Transverse colon (tissue), 4 donors: ENCODE measurements around the gene ADIPOQ. TPM values are rescaled to one million over a fixed set of nuclear protein-coding genes. Genes with fewer than 3 reads are reported as not detected.

ENCODE experiments used
- DNase-seq: peaks from one replicate; pipeline ENCODE4 v3.0.0-alpha.2; 2019
- H3K27ac ChIP-seq, 4 donors: fragments of 200-600 bp; sonication (generic); 2 replicates each; pipeline ENCODE4 v1.5.1; 2016 to 2018; ENCODE audit warnings: inconsistent platforms in 4 of 4
- H3K27me3 ChIP-seq: fragments of 200-600 bp; sonication (generic); 2 replicates; pipeline ENCODE4 v1.5.1; 2017; ENCODE audit warnings: inconsistent platforms
- H3K36me3 ChIP-seq, 4 donors: fragments of 200-600 bp; sonication (generic); 2 replicates each; pipeline ENCODE4 v1.5.1; 2017 to 2019; ENCODE audit warnings: inconsistent platforms in 4 of 4
- H3K4me1 ChIP-seq, 4 donors: fragments of 200-600 bp; sonication (generic); 2 replicates each; pipeline ENCODE4 v1.5.1; 2017 to 2020; ENCODE audit warnings: inconsistent platforms in 4 of 4
- H3K4me3 ChIP-seq, 4 donors: fragments of 200-600 bp; sonication (generic); 1 replicate in 1 of 4; 2 replicates in 3 of 4; pipeline versions ENCODE4 v1.5.1 to v1.6.1; 2017 to 2019; ENCODE audit warnings: inconsistent platforms in 4 of 4
- H3K9me3 ChIP-seq, 2 donors: fragments of 200-600 bp; sonication (generic); 2 replicates each; pipeline ENCODE4 v1.5.1; 2017 to 2019; ENCODE audit warnings: inconsistent platforms in 2 of 2
- CTCF ChIP-seq, 5 experiments: fragments of 200-600 bp in 3 of 5; fragments of 450-650 bp in 2 of 5; sonication (generic) in 3 of 5; IDR thresholded peaks; 1 replicate in 2 of 5; 2 replicates in 3 of 5; pipeline ENCODE4 v1.5.1; 2016 to 2017; ENCODE audit warnings: antibody characterized with exemption in 5 of 5, inconsistent platforms in 3 of 5, mild to moderate bottlenecking in 2 of 5, moderate library complexity in 1 of 5
- EP300 ChIP-seq: sonication (generic); formaldehyde crosslinking; IDR thresholded peaks from one replicate; pipeline ENCODE4 v1.6.1; 2017; ENCODE audit warnings: antibody characterized with exemption, low read depth
- POLR2A ChIP-seq: fragments of 450-650 bp; IDR thresholded peaks from one replicate; pipeline ENCODE4 v1.6.1; 2016; ENCODE audit warnings: antibody characterized with exemption, mild to moderate bottlenecking, moderate library complexity
- POLR2AphosphoS5 ChIP-seq, 3 donors: sonication (generic); formaldehyde crosslinking; IDR thresholded peaks; one replicate each; pipeline ENCODE4 v1.6.1; 2016; ENCODE audit warnings: antibody characterized with exemption in 3 of 3
- WGBS, 2 donors: methylation state at CpG; one replicate each; pipeline ENCODE4 v1.1.5; 2018; ENCODE audit warnings: low coverage in 1 of 2; 5-methylcytosine and 5-hydroxymethylcytosine counted together
- in situ Hi-C, 4 donors: fragments of 200-750 bp; cut with MboI; loops; one replicate each; pipeline versions ENCODE4 v1.15.0 to v1.15.1; 2017; ENCODE audit warnings: low sequenced_read_pairs in 3 of 4, low pct_ligation_motif_present in 1 of 4, low pct_unique_long_range_greater_than_20kb in 1 of 4
- intact Hi-C: fragments of 100-400 bp; cut with DNase I; formaldehyde crosslinking; loops from one replicate; pipeline ENCODE4 v1.15.1; 2023; ENCODE audit warnings: low total_unique reads
- total RNA-seq, 4 donors: library from RNA; depleted of rRNA; stranded (reverse); fragments of >200 nt; gene quantifications; one replicate each; pipeline ENCODE4 v1.1.0, GENCODE V29; 2016

The ADIPOQ gene
- total RNA-seq, 4 donors from 2014 or later: 4.6 to 11.7 (median 7.5) TPM; not detected in 1

DNA sequence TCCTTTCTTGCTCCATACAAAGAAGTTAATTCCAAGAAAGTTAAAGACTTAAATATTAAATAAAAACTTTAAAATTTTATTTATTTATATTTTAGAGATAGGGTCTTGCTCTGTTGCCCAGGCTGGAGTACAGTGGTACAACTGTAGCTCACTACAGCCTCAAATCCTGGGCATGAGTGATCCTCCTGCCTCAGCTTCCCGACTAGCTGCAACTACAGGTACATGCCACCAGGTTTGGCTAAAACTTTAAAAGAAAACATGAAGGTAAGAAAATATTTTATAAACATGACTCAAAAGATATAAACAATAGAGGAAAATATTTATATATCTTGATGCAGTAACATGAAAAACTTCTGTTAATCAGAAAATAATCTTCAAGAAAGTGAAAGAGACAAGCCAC is 33.2 kb downstream of the ADIPOQ start:
- DNase-seq: no peak
- Histone ChIP-seq H3K4me3 (no peak overlapping the region), H3K27me3 (no peaks in the 10 kb centered on the region), H3K27ac (no peak overlapping the region), H3K9me3 (peaks cover 0 to 5% of the 10 kb centered on the region in 2 donors), H3K36me3 (no peaks in the 10 kb centered on the region), H3K4me1 (no peaks in the 10 kb centered on the region)
- intact Hi-C loops (no loop called here), in situ Hi-C loops (no loop called here)
- TF ChIP-seq EP300 (no peak), POLR2A (no peak), POLR2AphosphoS5 (IDR thresholded peaks at IDR 0.05) (no peak), CTCF (IDR thresholded peaks at IDR 0.05) (no peak)
- WGBS, 2 donors: 45 to 50% methylated on average over 1 of the region's 1 CpG

- no peak for DNase-seq
- no peak overlapping the region for H3K4me3 ChIP-seq
- TF ChIP-seq CTCF (IDR thresholded peaks at IDR 0.05): no peak
- TF ChIP-seq POLR2AphosphoS5 (IDR thresholded peaks at IDR 0.05): no peak
- TF ChIP-seq POLR2A: no peak
- no peak for TF ChIP-seq EP300
- no peaks in the 10 kb centered on the region for H3K4me1 ChIP-seq
- H3K27me3 ChIP-seq: no peaks in the 10 kb centered on the region
- intact Hi-C loops: no loop called here
- in situ Hi-C loops: no loop called here
- H3K27ac ChIP-seq: no peak overlapping the region
- peaks cover 0 to 5% of the 10 kb centered on the region in 2 donors for H3K9me3 ChIP-seq
- WGBS, 2 donors: 66 to 83% methylated on average over 1 of the region's 1 CpG
- no peaks in the 10 kb centered on the region for H3K36me3 ChIP-seq
Measured at GRCh38 chr3:186879781-186880180, 37.3 kb downstream of the ADIPOQ start.

GRCh38 chr3:186880406-186880805 is 37.9 kb downstream of the ADIPOQ start:
- H3K4me3 ChIP-seq: no peak overlapping the region
- no peaks in the 10 kb centered on the region for H3K4me1 ChIP-seq
- in situ Hi-C loops (no loop called here), intact Hi-C loops (no loop called here)
- H3K27ac ChIP-seq: no peak overlapping the region
- no peaks in the 10 kb centered on the region for H3K36me3 ChIP-seq
- no peak for TF ChIP-seq CTCF (IDR thresholded peaks at IDR 0.05)
- TF ChIP-seq EP300: no peak
- no peak for TF ChIP-seq POLR2AphosphoS5 (IDR thresholded peaks at IDR 0.05)
- no peak for TF ChIP-seq POLR2A
- WGBS, 2 donors: 70 to 79% methylated on average over 4 of the region's 4 CpGs
- peaks cover 0 to 5% of the 10 kb centered on the region in 2 donors for H3K9me3 ChIP-seq
- no peaks in the 10 kb centered on the region for H3K27me3 ChIP-seq
- no peak for DNase-seq

DNA sequence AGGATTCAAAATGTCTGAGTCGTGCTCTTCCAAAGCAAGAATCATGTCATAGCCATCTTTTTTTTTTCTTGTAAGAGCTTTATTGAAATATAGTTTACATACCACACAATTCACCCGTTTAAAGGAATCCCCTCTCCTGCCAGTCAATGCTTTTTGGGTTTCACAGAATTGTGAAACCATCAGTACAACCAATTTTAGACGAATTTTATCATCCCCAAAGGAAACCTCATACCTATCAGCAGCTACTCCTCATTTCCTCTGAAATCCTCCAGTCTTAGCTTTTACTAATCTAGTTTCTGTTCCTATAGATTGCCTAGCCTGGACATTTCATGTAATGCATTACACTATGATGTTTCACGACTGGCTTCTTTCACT is 39.6 kb downstream of the ADIPOQ start:
- TF ChIP-seq CTCF (IDR thresholded peaks at IDR 0.05): no peak
- TF ChIP-seq POLR2A: no peak
- no peak for TF ChIP-seq EP300
- TF ChIP-seq POLR2AphosphoS5 (IDR thresholded peaks at IDR 0.05): no peak
- Histone ChIP-seq H3K4me1 (no peaks in the 10 kb centered on the region), H3K9me3 (no peaks in the 10 kb centered on the region), H3K36me3 (no peaks in the 10 kb centered on the region), H3K27ac (no peak overlapping the region), H3K4me3 (no peak overlapping the region), H3K27me3 (no peaks in the 10 kb centered on the region)
- 56 to 61% methylated on average over 4 of the region's 4 CpGs for WGBS, 2 donors
- DNase-seq: no peak
- intact Hi-C loops (no loop called here), in situ Hi-C loops (no loop called here)
